Right atrium auricular region (tissue), 2 donors: Measurements from ENCODE around the gene ESRP2. TPM values are rescaled to one million over a fixed set of nuclear protein-coding genes. Genes with fewer than 3 reads are reported as not detected.
A peak's percentile ranks its signal among the peaks of the same experiment; 100 is the strongest.

Experiments
- DNase-seq: peaks from one replicate; pipeline ENCODE4 v3.0.0-alpha.2; 2019; ENCODE audit warnings: low spot score
- H3K27ac ChIP-seq, 2 donors: fragments of 200-600 bp; sonication (generic); 1 replicate in 1 of 2; 2 replicates in 1 of 2; pipeline ENCODE4 v1.5.1; 2016 to 2019
- H3K27me3 ChIP-seq, 2 donors: fragments of 200-600 bp; sonication (generic); one replicate each; pipeline versions ENCODE4 v1.5.1 to v1.6.0; 2017 to 2019
- H3K36me3 ChIP-seq: fragments of 200-600 bp; sonication (generic); one replicate; pipeline ENCODE4 v1.5.1; 2016
- H3K4me1 ChIP-seq, 2 donors: fragments of 200-600 bp; sonication (generic); one replicate each; pipeline versions ENCODE4 v1.5.1 to v1.6.0; 2017 to 2019
- H3K4me3 ChIP-seq, 2 donors: fragments of 200-600 bp; sonication (generic); 1 replicate in 1 of 2; 2 replicates in 1 of 2; pipeline ENCODE4 v1.5.1; 2017 to 2019; ENCODE audit warnings: mild to moderate bottlenecking in 1 of 2, moderate library complexity in 1 of 2
- H3K9me3 ChIP-seq, 2 donors: fragments of 200-600 bp; sonication (generic); one replicate each; pipeline ENCODE4 v1.5.1; 2019
- total RNA-seq, 2 donors: library from RNA; depleted of rRNA; stranded (reverse); fragments of >200 nt; gene quantifications; one replicate each; pipeline ENCODE4 v1.1.0, GENCODE V29; 2016
- TF ChIP-seq, protein P1 (sequence below), 2 donors: fragments of 200-600 bp; sonication (generic); IDR thresholded peaks; one replicate each; pipeline ENCODE4 v1.5.1; 2019; ENCODE audit warnings: antibody characterized with exemption in 2 of 2

Gene ESRP2
- total RNA-seq, 2 donors from 2014 or later = 0.59 to 1.2 TPM

DNA sequence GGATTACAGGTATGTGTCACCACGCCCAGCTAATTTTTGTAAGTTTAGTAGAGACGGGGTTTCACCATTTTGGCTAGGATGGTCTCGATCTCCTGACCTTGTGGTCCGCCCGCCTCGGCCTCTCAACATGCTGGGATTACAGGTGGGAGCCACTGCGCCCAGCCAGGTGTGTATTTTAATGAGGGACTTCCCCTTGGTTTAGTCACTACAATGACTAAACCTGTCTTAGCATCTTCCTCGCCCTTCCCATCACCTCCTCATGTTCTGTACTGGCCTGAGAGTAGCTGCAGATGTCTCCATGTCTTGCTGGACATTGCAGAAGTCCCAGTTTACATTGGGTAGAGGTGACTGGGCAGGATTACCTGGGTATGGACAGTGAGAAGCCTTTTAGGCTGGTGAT, 38.0 kb upstream of the ESRP2 start:
- H3K9me3 ChIP-seq = no peaks in the 10 kb centered on the region
- H3K4me1 ChIP-seq = peaks cover 0 to 61% of the 10 kb centered on the region in 2 donors
- no peak overlapping the region for H3K4me3 ChIP-seq
- H3K36me3 ChIP-seq = peaks cover 38% of the 10 kb centered on the region
- DNase-seq = no peak
- no peaks in the 10 kb centered on the region for H3K27me3 ChIP-seq
- H3K27ac ChIP-seq = peak overlapping the region in 1 of 2 donors; percentile 61
- TF ChIP-seq, protein P1, sequence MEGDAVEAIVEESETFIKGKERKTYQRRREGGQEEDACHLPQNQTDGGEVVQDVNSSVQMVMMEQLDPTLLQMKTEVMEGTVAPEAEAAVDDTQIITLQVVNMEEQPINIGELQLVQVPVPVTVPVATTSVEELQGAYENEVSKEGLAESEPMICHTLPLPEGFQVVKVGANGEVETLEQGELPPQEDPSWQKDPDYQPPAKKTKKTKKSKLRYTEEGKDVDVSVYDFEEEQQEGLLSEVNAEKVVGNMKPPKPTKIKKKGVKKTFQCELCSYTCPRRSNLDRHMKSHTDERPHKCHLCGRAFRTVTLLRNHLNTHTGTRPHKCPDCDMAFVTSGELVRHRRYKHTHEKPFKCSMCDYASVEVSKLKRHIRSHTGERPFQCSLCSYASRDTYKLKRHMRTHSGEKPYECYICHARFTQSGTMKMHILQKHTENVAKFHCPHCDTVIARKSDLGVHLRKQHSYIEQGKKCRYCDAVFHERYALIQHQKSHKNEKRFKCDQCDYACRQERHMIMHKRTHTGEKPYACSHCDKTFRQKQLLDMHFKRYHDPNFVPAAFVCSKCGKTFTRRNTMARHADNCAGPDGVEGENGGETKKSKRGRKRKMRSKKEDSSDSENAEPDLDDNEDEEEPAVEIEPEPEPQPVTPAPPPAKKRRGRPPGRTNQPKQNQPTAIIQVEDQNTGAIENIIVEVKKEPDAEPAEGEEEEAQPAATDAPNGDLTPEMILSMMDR (IDR thresholded peaks at IDR 0.05) = no peak

DNA sequence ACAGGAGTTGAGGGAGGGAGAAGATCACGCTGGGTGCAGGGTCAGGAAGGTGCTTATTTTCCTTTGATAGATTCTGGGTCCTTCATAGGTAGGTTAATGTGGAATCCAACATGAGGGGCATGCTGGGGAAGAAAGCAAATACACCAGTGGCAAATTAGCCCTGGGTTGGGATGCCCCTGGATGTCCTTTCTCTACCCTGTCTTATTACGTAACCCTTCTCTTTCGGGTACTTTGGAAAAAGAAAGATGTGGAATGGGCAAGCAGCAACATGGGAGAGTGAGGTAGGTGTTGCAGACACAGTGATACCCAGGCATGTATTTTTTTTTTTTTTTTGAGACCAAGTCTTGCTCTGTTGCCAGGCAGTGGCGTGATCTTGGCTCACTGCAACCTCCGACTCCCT, 37.5 kb upstream of the ESRP2 start:
- H3K9me3 ChIP-seq = no peaks in the 10 kb centered on the region
- no peak overlapping the region for H3K4me3 ChIP-seq
- no peaks in the 10 kb centered on the region for H3K27me3 ChIP-seq
- H3K36me3 ChIP-seq = peaks cover 38% of the 10 kb centered on the region
- peak overlapping the region in 1 of 2 donors; percentile 35 for H3K27ac ChIP-seq
- peaks cover 0 to 65% of the 10 kb centered on the region in 2 donors for H3K4me1 ChIP-seq
- DNase-seq = no peak
- TF ChIP-seq, protein P1 (IDR thresholded peaks at IDR 0.05) = no peak

DNA sequence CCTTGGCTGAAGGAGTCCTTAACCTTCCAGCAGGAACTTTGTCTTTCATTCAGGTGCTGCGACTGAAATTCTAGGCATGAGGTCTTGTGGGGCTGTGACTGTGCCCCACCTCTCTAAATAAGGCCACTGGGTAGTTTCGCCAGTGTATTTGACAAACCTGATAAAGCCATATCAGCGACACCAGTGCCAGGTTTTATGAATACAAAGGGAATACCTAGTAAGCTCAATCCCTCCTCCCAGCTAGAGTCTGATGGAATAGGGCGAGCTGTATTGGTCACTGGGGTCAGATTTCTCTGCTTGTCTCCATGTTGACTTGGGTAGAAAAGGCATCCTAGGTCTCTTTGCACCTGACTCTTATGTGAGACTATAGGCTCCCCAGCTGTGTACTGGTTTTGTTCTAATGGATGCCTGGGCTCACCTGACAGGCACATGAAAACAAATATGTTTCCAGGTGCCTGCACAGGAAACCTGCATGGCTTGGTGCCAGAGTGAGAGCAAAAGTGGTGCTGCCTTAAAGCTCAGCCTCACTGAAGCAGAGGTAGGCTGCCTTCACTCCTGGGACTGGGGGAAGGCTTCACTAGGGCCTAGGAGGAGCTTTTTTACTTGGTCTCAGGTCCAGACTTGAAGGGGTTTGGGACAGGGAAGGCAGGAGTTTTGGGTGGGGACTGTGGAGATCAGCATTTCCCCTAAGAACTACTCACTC, 36.7 kb upstream of the ESRP2 start:
- TF ChIP-seq, protein P1 (IDR thresholded peaks at IDR 0.05) = no peak
- H3K9me3 ChIP-seq = no peaks in the 10 kb centered on the region
- no peaks in the 10 kb centered on the region for H3K27me3 ChIP-seq
- H3K4me3 ChIP-seq = no peak overlapping the region
- H3K36me3 ChIP-seq = peaks cover 33% of the 10 kb centered on the region
- DNase-seq = no peak
- H3K4me1 ChIP-seq = peaks cover 0 to 73% of the 10 kb centered on the region in 2 donors
- peak overlapping the region; percentile 9 to 35 for H3K27ac ChIP-seq

DNA sequence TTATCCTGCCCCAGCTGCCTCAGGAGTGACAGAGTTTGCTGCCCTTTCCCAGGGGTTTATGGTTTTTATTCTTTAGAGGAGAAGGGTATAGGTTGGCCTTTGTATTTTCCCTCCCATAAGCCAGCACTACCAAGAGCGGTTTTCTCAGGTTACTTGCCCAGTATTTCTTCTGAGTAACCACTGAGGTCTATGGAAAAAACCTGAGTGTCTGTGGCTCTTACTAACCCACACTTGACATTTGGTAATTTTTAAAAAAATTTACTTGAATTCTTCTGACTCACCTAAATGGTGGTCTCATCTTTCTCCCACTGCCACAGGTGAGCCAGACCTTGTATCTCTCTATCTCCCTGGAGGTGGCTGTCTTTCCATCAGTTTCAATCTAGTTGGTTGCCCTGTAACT, 34.4 kb upstream of the ESRP2 start:
- TF ChIP-seq, protein P1 (IDR thresholded peaks at IDR 0.05) = no peak
- no peak overlapping the region for H3K4me3 ChIP-seq
- H3K4me1 ChIP-seq = peaks cover 0 to 83% of the 10 kb centered on the region in 2 donors
- DNase-seq = no peak
- H3K27ac ChIP-seq = peak overlapping the region; percentile 20 to 42
- no peaks in the 10 kb centered on the region for H3K27me3 ChIP-seq
- peaks cover 26% of the 10 kb centered on the region for H3K36me3 ChIP-seq
- no peaks in the 10 kb centered on the region for H3K9me3 ChIP-seq

DNA sequence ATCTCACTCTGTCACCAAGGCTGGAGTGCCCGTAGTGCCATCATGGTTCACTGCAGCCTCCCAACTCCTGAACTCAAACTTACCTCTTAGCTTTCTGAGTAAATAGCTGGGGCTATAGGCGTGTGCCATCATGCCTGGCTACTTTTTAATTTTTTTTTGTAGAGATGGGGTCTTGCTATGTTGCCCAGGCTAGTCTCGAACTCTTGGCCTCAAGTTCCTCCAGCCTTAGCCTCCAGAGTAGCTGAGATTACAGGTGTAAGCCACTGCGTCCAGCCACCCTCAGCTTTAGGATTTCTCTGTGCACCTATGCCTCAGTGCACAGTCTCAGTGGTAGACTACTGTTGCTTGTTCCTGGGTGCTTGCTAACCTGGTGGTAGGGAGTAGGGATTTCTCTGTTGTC, 33.9 kb upstream of the ESRP2 start:
- peak overlapping the region in 1 of 2 donors; percentile 42 for H3K27ac ChIP-seq
- H3K9me3 ChIP-seq = no peaks in the 10 kb centered on the region
- TF ChIP-seq, protein P1 (IDR thresholded peaks at IDR 0.05) = no peak
- H3K36me3 ChIP-seq = peaks cover 20% of the 10 kb centered on the region
- H3K4me1 ChIP-seq = peaks cover 0 to 81% of the 10 kb centered on the region in 2 donors
- no peak for DNase-seq
- H3K4me3 ChIP-seq = no peak overlapping the region
- H3K27me3 ChIP-seq = no peaks in the 10 kb centered on the region
